Ishikawa (cell line): ENCODE data around the gene KCNAB1.

Experiments
- CEBPB ChIP-seq: IDR thresholded peaks from 2 replicates; pipeline ENCODE4 v1.6.1; 2012
- CREB1 ChIP-seq: IDR thresholded peaks from 2 replicates; pipeline ENCODE4 v1.6.1; 2012; ENCODE audit warnings: low read depth
- EGR1 ChIP-seq: IDR thresholded peaks from 2 replicates; pipeline ENCODE4 v1.6.1; 2012
- EP300 ChIP-seq: IDR thresholded peaks from 2 replicates; pipeline ENCODE4 v1.6.1; 2012; ENCODE audit warnings: borderline replicate concordance
- FOXM1 ChIP-seq: IDR thresholded peaks from 2 replicates; pipeline ENCODE4 v1.6.1; 2012; ENCODE audit warnings: low read depth, borderline replicate concordance
- MAX ChIP-seq: IDR thresholded peaks from 2 replicates; pipeline ENCODE4 v1.6.1; 2012
- NFIC ChIP-seq: IDR thresholded peaks from 2 replicates; pipeline ENCODE4 v1.6.1; 2012
- RAD21 ChIP-seq: IDR thresholded peaks from 2 replicates; pipeline ENCODE4 v1.6.1; 2012; ENCODE audit warnings: low read depth
- REST ChIP-seq: IDR thresholded peaks from 2 replicates; pipeline ENCODE4 v1.6.1; 2012; ENCODE audit warnings: low read depth, mild to moderate bottlenecking
- TAF1 ChIP-seq: IDR thresholded peaks from 2 replicates; pipeline ENCODE4 v1.6.1; 2012; ENCODE audit warnings: low read depth, mild to moderate bottlenecking
- TCF12 ChIP-seq: IDR thresholded peaks from 2 replicates; pipeline ENCODE4 v1.6.1; 2012; ENCODE audit warnings: low read depth
- TEAD4 ChIP-seq: IDR thresholded peaks from 2 replicates; pipeline ENCODE4 v1.6.1; 2012
- USF1 ChIP-seq: IDR thresholded peaks from 2 replicates; pipeline ENCODE4 v1.6.1; 2012
- YY1 ChIP-seq: IDR thresholded peaks from 2 replicates; pipeline ENCODE4 v1.6.1; 2012; ENCODE audit warnings: low read depth
- ZBTB7A ChIP-seq: IDR thresholded peaks from 2 replicates; pipeline ENCODE4 v1.6.1; 2012; ENCODE audit warnings: low read depth

KCNAB1 gene

GRCh38 chr3:156305672-156306071 is 185.3 kb downstream of the KCNAB1 start:
- no peak for TF ChIP-seq ZBTB7A
- TF ChIP-seq CREB1 = no peak
- TF ChIP-seq FOXM1 = no peak
- TF ChIP-seq EP300 = no peak

GRCh38 chr3:156307704-156308103 is 187.3 kb downstream of the KCNAB1 start:
- TF ChIP-seq REST = no peak
- no peak for TF ChIP-seq MAX
- TF ChIP-seq TAF1 = no peak
- TF ChIP-seq TEAD4 = no peak
- no peak for TF ChIP-seq USF1
- no peak for TF ChIP-seq CEBPB
- no peak for TF ChIP-seq ZBTB7A
- TF ChIP-seq EP300 = no peak

GRCh38 chr3:156311431-156311830 is 191.1 kb downstream of the KCNAB1 start:
- TF ChIP-seq RAD21 = no peak

GRCh38 chr3:156311930-156312329 is 191.6 kb downstream of the KCNAB1 start:
- no peak for TF ChIP-seq CREB1
- no peak for TF ChIP-seq EP300
- TF ChIP-seq CEBPB = no peak
- no peak for TF ChIP-seq ZBTB7A
- no peak for TF ChIP-seq TEAD4
- no peak for TF ChIP-seq YY1
- no peak for TF ChIP-seq USF1
- TF ChIP-seq NFIC = no peak
- TF ChIP-seq MAX = no peak
- TF ChIP-seq REST = no peak
- TF ChIP-seq TAF1 = no peak
- no peak for TF ChIP-seq EGR1
- TF ChIP-seq RAD21 = no peak

GRCh38 chr3:156316076-156316475 is 195.7 kb downstream of the KCNAB1 start:
- no peak for TF ChIP-seq NFIC
- no peak for TF ChIP-seq MAX

GRCh38 chr3:156317462-156318074 is 197.2 kb downstream of the KCNAB1 start:
- TF ChIP-seq ZBTB7A (no peak), RAD21 (no peak), USF1 (no peak), EGR1 (no peak), TCF12 (no peak), TAF1 (no peak), CREB1 (no peak), MAX (no peak), NFIC (no peak), CEBPB (no peak), FOXM1 (no peak), TEAD4 (no peak), EP300 (no peak), YY1 (no peak), REST (no peak)
